ENCODE data around the gene SMAP1.

- TF ChIP-seq CTCF (IDR thresholded peaks at IDR 0.05) (no peak), POLR2A (IDR thresholded peaks at IDR 0.05) (no peak)
Observed at GRCh38 chr6:70680396-70680795, 12.7 kb downstream of the SMAP1 start.

Measured in heart left ventricle (tissue), 13 donors.